ENCODE measurements around the gene DYRK1B.
"Not testable (repeated sequence)": the region's sequence is repeated elsewhere in the genome, so short reads cannot be mapped to it uniquely, and the experiment has no call there.

Gene DYRK1B

DNA sequence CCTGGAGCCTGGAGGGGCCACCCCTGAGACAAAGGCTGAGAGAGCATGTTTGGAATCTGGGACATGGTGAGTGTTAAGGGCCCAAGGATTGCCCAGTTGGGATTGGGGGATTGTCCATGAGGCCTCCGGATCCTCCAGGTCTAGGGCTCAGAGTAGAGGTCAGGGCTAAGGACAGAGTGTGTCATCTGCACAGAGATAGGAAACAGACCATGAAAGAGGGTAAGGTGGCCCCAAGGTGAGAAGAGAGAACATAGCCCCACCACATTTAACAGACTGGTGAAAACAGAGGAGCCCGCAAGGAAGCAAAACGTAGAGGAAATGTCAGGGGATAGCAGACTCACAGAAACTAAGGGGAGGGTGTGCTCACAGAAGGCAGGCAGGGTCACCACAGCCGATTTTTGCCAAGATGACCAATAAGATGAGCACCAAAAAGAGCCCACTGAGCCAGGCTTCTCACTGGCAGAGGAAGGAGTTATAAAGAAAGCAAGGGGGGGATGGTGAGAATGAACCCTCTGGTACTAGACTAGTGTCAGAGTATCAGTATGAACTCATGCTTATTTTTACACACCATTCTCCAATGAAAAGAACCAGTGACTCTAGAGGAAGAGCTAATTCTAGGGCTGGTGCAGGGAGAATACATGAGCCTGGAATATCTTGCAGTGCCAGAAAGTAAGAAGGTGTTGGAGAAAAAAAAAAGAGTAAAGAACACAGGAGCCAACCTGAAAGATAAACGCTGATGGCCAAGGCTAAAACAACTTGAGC lies 17.5 kb downstream of the DYRK1B start:
- no peaks in the 10 kb centered on the region for H3K27me3 ChIP-seq (ENCODE audit: control insufficient read depth, insufficient read depth, low read length)
- no peak overlapping the region for H2AFZ ChIP-seq
- no peak overlapping the region for H3K27ac ChIP-seq
- H3K36me3 ChIP-seq (ENCODE audit: control insufficient read depth, insufficient read depth, low read length): no peaks in the 10 kb centered on the region
- H3K4me2 ChIP-seq (ENCODE audit: low read length): no peak overlapping the region
- H3K4me1 ChIP-seq: no peaks in the 10 kb centered on the region
- no peaks in the 10 kb centered on the region for H3K9me3 ChIP-seq (ENCODE audit: control insufficient read depth, low read length)
- no peak overlapping the region for H3K4me3 ChIP-seq (ENCODE audit: low read depth, low read length)
- peaks cover 19% of the 10 kb centered on the region for H3K79me2 ChIP-seq
- H3K9ac ChIP-seq: no peak overlapping the region
- TF ChIP-seq, protein P1, sequence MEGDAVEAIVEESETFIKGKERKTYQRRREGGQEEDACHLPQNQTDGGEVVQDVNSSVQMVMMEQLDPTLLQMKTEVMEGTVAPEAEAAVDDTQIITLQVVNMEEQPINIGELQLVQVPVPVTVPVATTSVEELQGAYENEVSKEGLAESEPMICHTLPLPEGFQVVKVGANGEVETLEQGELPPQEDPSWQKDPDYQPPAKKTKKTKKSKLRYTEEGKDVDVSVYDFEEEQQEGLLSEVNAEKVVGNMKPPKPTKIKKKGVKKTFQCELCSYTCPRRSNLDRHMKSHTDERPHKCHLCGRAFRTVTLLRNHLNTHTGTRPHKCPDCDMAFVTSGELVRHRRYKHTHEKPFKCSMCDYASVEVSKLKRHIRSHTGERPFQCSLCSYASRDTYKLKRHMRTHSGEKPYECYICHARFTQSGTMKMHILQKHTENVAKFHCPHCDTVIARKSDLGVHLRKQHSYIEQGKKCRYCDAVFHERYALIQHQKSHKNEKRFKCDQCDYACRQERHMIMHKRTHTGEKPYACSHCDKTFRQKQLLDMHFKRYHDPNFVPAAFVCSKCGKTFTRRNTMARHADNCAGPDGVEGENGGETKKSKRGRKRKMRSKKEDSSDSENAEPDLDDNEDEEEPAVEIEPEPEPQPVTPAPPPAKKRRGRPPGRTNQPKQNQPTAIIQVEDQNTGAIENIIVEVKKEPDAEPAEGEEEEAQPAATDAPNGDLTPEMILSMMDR (IDR thresholded peaks at IDR 0.05): no peak

DNA sequence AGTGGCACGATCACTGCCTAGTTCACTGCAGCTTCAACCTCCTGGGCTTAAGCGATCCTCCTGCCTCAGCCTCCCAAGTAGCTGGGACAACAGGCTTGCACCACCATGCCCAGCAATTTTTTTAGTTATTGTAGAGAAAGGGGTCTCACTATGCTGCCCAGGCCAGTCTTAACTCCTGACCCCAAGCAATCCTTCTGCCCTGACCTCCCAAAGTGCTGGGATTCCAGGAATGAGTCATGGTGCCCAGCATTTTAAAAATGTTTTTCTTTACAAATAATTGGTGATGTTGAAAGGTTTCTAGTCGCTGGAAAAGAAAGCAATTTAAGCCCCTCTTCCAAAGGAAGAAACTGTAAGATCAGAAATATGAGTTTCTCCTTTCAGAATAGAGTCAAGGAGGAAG lies 19.4 kb downstream of the DYRK1B start:
- Histone ChIP-seq H2AFZ (no peak overlapping the region), H3K9ac (no peak overlapping the region), H3K79me2 (peaks cover 9% of the 10 kb centered on the region), H3K27me3 (ENCODE audit: control insufficient read depth, insufficient read depth, low read length) (no peaks in the 10 kb centered on the region), H3K4me1 (no peaks in the 10 kb centered on the region), H3K4me2 (ENCODE audit: low read length) (no peak overlapping the region), H3K27ac (no peak overlapping the region), H3K4me3 (ENCODE audit: low read depth, low read length) (no peak overlapping the region), H3K36me3 (ENCODE audit: control insufficient read depth, insufficient read depth, low read length) (no peaks in the 10 kb centered on the region), H3K9me3 (ENCODE audit: control insufficient read depth, low read length) (no peaks in the 10 kb centered on the region)
- TF ChIP-seq, protein P1 (IDR thresholded peaks at IDR 0.05): no peak

DNA sequence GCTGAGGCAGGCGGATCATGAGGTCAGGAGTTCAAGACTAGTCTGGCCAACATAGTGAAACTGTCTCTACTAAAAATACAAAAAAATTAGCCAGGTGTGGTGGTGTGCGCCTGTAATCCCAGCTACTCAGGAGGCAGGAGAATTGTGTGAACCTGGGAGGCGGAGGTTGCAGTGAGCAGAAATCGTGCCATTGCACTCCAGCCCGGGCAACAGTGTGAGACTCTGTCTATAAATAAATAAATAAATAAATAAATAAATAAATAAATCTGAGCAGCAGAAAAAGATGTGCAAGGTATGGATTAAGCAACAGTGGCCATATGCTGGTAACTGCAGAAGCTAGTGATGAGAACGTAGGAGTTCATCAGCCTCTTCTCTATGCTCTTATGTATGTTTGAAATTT lies 19.9 kb downstream of the DYRK1B start:
- not testable (repeated sequence) for H3K27me3 ChIP-seq (ENCODE audit: control insufficient read depth, insufficient read depth, low read length); H3K4me3 ChIP-seq (ENCODE audit: low read depth, low read length); H3K9ac ChIP-seq; H3K9me3 ChIP-seq (ENCODE audit: control insufficient read depth, low read length); H3K4me1 ChIP-seq; H3K27ac ChIP-seq; H3K36me3 ChIP-seq (ENCODE audit: control insufficient read depth, insufficient read depth, low read length); H3K79me2 ChIP-seq; H3K4me2 ChIP-seq (ENCODE audit: low read length); H2AFZ ChIP-seq

DNA sequence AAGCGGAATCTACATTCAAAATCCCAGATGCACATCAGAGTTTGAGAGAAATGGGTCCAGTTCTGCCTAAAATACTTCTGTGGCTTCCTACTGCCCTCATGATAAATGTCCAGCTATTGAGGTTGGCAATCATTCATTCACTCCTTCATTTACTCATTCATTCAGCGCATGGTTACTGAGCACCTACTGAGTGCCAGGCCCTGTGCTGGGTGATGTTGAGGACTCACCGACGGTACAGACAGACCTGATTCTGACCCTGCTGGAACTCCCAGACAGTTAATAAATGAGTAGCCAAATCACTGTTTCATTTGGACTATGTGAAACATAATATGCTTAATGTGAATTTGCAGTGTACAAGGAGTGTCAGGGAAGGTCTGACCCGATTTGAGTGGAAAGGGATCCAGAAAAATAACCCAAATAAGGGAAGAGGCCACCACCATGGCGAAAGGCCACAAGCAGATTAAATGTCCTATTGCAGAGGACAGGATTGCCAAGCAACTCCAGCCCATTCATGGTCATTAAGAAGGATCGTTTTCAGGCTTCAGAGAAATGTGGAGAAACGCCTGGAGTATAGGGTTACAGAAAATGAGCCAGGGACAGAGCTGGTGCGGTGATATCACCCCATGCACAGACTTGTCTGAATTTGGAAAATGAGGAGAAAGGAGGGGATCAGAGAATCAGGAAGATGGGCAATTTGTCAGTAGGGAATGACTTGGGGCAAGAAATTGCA lies 20.5 kb downstream of the DYRK1B start:
- Histone ChIP-seq H3K27ac (no peak overlapping the region), H3K9ac (no peak overlapping the region)

DNA sequence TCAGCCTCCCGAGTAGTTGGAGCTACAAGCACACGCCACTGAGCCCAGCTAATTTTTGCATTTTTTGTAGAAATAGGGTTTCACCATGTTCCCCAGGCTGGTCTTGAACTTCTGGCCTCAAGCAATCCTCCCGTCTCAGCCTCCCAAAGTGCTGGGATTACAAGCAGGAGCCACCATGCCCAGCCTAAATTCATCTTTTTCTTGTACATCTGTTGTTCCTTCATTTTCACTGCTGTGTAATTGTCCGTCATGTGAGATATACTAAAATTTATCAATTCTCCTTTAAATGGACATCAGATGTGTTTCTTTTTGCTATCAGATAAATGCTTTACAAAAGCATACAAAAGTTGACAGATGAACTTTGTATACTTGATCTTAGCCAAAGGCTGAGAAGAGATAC lies 22.9 kb downstream of the DYRK1B start:
- no peaks in the 10 kb centered on the region for H3K36me3 ChIP-seq (ENCODE audit: control insufficient read depth, insufficient read depth, low read length)
- TF ChIP-seq, protein P1 (IDR thresholded peaks at IDR 0.05): no peak
- H3K27ac ChIP-seq: no peak overlapping the region
- H3K4me1 ChIP-seq: no peaks in the 10 kb centered on the region
- no peak overlapping the region for H3K9ac ChIP-seq
- no peak overlapping the region for H3K4me2 ChIP-seq (ENCODE audit: low read length)
- H2AFZ ChIP-seq: no peak overlapping the region
- no peak overlapping the region for H3K4me3 ChIP-seq (ENCODE audit: low read depth, low read length)
- H3K79me2 ChIP-seq: peaks cover 3% of the 10 kb centered on the region
- no peaks in the 10 kb centered on the region for H3K9me3 ChIP-seq (ENCODE audit: control insufficient read depth, low read length)
- no peaks in the 10 kb centered on the region for H3K27me3 ChIP-seq (ENCODE audit: control insufficient read depth, insufficient read depth, low read length)

More for the DNA sequence above, 20.5 kb downstream of the DYRK1B start:
- H3K4me2 ChIP-seq (ENCODE audit: low read length): no peak overlapping the region
- H3K9me3 ChIP-seq (ENCODE audit: control insufficient read depth, low read length): no peaks in the 10 kb centered on the region
- H3K4me3 ChIP-seq (ENCODE audit: low read depth, low read length): no peak overlapping the region
- H3K4me1 ChIP-seq: no peaks in the 10 kb centered on the region
- no peaks in the 10 kb centered on the region for H3K36me3 ChIP-seq (ENCODE audit: control insufficient read depth, insufficient read depth, low read length)
- H3K27me3 ChIP-seq (ENCODE audit: control insufficient read depth, insufficient read depth, low read length): no peaks in the 10 kb centered on the region
- TF ChIP-seq, protein P1 (IDR thresholded peaks at IDR 0.05): no peak
- H3K79me2 ChIP-seq: peaks cover 3% of the 10 kb centered on the region
- no peak overlapping the region for H2AFZ ChIP-seq

Data from parathyroid adenoma (tissue), 2 donors.